Measurements from ENCODE around the gene SHANK2.

DNA sequence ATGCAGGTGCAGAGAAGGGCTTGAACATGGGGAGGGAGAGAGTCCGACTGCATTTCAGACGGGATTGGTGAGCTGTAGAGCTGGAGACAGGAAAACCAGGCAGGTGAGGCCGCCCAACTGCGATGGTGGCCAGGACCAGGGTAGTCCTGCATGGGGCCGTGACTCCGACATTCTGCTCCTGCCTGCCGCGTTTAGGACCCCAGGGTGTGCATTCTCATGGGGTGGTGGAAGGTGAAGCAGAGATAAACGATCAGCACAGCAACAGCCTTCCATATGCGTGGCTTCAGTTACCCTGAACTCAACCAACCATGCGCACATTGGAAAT lies 29.3 kb downstream of the SHANK2 start:
- TF ChIP-seq, protein P1, sequence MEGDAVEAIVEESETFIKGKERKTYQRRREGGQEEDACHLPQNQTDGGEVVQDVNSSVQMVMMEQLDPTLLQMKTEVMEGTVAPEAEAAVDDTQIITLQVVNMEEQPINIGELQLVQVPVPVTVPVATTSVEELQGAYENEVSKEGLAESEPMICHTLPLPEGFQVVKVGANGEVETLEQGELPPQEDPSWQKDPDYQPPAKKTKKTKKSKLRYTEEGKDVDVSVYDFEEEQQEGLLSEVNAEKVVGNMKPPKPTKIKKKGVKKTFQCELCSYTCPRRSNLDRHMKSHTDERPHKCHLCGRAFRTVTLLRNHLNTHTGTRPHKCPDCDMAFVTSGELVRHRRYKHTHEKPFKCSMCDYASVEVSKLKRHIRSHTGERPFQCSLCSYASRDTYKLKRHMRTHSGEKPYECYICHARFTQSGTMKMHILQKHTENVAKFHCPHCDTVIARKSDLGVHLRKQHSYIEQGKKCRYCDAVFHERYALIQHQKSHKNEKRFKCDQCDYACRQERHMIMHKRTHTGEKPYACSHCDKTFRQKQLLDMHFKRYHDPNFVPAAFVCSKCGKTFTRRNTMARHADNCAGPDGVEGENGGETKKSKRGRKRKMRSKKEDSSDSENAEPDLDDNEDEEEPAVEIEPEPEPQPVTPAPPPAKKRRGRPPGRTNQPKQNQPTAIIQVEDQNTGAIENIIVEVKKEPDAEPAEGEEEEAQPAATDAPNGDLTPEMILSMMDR (IDR thresholded peaks at IDR 0.05), result no peak
- no peak for TF ChIP-seq POLR2A (IDR thresholded peaks at IDR 0.05)
